ENCODE data around the gene ADAMTS8.

- TF ChIP-seq CTCF (IDR thresholded peaks at IDR 0.05): no peak
- TF ChIP-seq POLR2A (IDR thresholded peaks at IDR 0.05): no peak
Observed at GRCh38 chr11:130429120-130429681, 792 bp upstream of the ADAMTS8 start.
